NCI-H748 treated with DMSO at 0.1 percent for 48 hours (cell line): Measurements from ENCODE around the gene ALCAM.
A peak's percentile ranks its signal among the peaks of the same experiment; 100 is the strongest.
"Not testable (repeated sequence)": the region's sequence is repeated elsewhere in the genome, so short reads cannot be mapped to it uniquely, and the experiment has no call there.

Source experiments
- DNase-seq: peaks from one replicate; lab custom pipeline; 2025; lab: John Stamatoyannopoulos, UW

ALCAM gene

GRCh38 chr3:105593315-105593714, 226.6 kb downstream of the ALCAM start:
- no peak for DNase-seq

DNA sequence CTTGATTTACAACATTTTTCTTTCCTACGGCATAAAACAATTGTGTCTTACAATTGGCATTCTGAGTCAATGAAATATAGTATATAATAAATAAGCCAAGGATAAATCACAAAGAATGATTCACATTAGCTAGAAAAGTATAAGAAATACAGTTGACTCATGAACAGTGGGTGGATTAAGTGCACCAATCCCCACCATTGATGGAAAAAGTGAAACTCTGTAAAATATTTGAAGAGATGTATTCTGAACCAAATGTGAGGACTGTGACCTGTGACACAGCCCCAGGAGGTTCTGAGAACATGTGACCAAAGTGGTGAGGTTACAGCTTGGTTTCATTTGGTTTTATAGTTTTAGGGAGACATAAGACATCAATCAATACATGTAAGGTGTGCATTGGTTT, 227.5 kb downstream of the ALCAM start:
- no peak for DNase-seq

DNA sequence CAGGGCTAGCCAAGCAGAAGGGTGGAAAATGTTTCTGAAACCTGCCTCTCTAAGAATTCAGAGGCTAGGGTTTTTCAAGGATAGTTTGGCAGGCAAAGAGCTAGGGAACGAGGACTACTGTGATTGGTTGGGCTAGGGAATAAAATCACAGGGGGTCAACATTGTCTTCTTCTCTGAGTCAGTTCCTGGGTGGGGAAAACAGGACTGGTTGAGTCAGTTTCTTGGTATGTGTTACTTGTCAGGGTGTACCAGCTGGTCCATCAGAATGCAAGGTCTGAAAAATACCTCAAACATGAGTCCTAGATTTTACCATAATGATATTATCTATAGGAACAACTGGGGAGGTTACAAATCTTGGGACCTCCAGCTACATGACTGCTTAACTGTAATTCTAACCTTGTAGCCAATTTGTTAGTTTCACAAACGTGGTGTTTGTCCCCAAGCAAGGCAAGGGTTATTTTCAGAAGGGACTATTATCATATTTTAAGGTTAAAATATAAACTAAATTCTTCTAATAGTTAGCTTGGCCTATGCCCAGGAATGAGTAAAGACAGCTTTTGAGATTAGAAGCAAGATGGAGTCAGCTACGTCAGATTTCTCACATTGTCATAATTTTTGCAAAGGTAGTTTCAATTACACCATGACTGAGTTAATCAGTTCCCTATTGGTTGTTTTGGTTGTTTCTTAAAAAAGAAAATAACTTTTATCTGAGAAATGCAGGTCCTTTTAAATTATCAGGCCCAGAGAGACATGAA, 231.5 kb downstream of the ALCAM start:
- no peak for DNase-seq

DNA sequence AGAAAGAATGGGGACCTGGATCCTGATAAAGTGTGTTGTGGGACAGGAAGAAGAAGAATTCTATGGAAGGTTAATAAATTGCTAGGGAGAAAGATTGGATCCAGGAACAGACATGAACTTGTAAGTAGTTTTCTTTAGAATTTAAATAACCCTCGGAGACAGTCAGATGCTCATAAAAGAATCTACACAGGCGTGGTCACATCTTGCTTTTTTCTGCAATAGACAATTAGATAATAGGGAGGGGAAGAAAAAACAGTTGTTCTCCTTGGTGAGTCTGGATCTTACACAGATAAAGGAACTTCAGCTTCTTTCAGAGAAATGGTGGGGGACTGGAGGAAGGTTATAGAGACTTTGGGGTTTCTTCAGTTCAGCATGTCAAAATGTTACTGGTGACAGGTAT, 232.6 kb downstream of the ALCAM start:
- DNase-seq, result no peak

GRCh38 chr3:105601756-105602155, 235.0 kb downstream of the ALCAM start:
- not testable (repeated sequence) for DNase-seq

DNA sequence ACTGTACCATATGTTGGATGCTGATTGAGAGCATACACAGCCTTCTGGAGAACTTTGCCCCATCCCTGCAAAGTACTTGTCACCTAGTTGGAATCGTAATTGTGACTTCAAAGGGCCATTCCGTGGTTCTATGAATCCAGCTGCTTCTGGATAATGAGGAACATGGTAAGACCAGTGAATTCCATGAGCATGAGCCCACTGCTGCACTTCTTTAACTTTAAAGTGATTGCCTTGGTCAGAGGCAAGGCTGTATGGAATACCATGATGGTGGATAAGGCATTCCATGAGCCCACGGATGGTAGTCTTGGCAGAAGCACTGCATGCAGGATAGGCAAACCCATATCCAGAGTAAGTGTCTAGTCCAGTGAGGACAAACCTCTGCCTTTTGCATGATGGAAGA, 235.6 kb downstream of the ALCAM start:
- not testable (repeated sequence) for DNase-seq

GRCh38 chr3:105603516-105603915, 236.8 kb downstream of the ALCAM start:
- not testable (repeated sequence) for DNase-seq

GRCh38 chr3:105606016-105606415, 239.3 kb downstream of the ALCAM start:
- DNase-seq, result no peak

DNA sequence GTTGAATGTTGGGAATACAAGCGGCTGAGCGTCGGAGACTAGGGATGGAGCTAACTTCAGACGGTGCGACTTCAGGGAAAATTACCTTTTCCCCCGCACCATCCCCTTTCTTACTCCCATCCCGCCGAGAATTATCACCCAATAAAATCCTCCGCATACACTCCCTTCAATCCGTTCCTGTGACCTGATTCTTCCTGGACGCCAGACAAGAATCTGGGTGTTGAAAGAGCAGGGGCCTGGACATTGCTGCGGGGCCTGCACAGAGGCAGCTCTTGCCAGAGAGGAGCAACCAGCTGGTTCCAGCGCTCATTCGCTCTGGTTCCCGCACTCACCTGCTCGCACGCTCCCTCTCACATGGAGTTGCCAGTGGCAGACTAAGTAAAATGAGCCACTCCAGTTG, 241.9 kb downstream of the ALCAM start:
- DNase-seq, result no peak

DNA sequence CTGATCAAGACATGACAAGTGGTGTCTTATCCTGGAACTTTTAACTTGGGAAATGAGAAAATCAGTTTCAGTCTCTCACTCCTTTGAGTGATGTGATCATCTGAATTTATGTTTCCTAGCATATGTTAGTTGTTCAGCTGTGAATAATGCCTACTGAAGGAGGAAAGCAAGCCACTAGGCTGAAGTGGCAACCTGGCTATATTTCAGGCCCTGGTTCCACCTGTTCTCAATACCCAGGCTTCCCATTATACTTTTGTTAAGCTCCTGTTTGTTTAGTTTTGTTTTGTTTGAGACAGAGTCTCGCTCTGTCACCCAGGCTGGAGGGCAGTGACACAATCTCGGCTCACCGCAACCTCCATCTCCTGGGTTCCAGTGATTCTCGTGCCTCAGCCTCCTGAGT, 243.8 kb downstream of the ALCAM start:
- DNase-seq, result no peak

DNA sequence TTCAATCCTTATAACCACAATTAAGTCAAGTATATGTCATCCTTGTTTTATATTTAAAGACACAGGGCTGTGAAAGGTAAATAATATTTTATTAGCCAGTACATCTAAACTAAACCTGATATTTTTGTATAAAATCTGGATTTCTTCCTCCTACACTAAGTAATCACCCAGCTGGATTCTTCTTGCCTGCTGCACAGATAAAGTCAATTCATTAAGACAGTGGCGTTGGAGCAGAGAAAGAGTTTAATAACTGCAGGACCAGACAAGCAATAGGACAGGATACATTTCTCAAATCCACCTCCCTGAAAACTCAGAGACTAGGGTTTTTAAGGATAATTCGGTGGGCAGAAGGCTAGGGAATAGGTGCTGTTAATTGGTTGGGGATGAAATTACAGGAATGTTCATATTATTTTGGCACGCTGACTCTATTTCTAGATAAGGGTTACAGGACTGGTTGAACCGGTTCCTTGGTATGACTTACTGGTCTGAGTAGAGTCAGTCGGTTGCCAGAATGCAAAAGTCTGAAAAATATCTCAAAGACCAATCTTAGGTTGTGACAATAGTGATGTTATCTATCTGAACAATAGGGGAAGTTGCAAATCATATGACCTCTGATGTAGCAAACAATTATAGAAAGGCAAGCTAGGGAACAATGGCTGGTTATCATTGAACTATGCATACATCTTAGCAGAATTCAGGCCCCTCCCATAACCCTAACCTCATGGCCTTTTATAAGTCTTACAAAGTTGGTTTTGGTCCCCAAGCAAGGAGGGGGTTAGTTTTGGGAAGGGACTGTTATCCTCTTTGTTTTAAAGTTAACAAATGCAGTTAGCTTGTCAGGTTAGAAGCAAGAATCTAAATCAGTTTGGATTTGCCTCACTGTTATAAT, 244.8 kb downstream of the ALCAM start:
- peak; percentile 27 for DNase-seq

DNA sequence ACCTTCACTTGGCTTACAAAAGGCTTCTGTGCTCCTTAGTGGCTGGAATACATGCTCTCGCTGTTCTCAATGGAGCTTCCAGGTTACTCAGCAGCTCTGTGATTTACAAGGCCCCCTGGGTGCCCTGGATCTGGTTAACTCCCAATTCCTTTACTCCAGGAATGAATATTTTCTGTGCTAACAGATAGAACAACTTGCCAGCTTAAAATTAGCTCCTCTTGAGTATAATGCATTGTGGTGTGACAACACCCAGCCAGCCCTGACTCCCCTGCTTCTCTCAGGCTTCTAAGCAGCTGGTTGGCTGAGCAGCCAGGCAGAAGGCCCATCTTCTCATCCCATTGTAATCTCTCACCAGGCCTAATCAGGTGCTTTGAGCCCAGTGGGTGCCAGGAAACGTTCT, 246.4 kb downstream of the ALCAM start:
- no peak for DNase-seq

DNA sequence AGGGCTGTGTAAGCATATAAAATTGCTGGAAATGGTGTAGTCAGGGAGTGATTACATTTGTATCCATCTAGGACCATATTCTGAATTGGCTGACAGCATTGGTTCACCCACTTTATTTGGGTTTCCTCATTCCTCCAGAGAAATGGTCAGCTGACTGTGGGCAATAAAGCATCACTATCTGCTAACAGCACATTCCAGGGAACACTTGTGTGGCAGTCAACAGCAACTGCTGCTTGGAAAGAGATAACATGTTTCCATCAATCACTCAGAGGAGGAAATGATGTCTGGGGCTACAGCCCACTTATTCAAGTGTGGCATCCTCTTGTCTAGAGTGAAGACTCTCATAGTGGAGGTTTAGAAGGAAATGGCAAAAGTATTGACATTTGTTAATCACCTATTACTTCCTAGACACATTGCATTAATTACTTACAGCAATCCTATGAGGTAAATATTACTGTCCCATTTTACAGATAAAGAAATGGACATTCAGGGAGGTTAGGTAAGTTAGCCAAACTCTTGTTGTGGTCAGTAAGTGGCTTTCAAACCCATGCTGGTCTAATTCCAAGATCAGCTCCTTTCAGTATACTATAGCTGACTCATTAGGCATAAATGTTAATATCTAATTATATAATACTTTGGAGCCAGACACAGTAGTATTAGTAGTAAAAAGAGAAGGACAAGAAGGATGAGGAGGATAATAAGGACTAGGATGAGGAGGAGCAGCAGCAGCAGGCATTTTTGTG, 247.8 kb downstream of the ALCAM start:
- DNase-seq, result no peak

DNA sequence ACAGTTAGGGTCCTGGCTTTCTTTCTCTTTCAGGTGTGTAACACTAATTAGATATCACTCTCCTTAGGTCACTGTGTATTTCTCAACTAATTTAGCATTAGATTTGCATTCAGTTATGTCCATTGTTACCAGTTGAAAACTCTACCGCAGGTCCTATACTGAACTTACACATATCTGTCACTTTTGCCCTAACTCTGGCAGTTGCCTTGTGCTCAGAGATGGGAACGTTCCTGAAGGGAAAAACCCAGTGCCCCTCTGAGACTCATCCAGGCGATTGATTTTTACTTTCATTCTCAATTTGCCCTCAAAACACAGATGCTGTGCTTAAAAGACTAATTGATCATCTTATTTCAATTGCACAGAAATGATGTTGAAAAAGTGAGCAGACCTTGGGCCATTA, 249.1 kb downstream of the ALCAM start:
- DNase-seq, result no peak

DNA sequence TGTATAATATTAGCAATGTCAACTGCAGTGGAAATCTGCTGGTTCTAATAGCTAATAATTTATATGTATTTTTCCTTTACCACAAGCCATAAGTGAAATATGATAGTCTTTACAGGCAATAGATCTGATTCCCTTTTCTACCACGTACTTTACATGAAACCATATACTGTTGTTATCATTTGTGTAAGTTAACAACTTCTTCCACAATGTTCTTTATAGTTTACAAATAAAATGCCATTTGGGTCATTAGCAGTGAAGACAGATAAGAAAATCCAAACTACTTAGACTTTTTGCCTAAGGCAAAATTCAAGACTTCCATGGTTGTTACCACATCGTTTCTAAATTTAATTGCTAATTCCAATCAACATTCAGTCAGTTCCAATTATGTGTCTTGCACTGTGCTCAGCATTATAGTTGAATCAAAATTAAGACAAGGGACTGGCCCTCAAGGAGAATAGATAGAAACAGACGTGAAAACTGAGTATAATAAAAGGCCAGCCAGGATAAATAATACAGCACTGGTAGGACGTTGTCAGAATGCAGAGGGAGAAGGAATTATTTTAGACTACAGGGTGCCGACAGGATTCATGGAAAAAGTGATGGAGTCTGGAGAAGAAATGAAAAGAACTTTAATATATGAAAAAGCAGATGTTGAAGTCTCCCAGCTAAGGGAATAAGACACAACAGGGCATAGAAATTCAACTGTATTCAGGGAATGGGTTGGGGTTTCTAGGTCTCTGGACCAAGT, 249.8 kb downstream of the ALCAM start:
- no peak for DNase-seq

DNA sequence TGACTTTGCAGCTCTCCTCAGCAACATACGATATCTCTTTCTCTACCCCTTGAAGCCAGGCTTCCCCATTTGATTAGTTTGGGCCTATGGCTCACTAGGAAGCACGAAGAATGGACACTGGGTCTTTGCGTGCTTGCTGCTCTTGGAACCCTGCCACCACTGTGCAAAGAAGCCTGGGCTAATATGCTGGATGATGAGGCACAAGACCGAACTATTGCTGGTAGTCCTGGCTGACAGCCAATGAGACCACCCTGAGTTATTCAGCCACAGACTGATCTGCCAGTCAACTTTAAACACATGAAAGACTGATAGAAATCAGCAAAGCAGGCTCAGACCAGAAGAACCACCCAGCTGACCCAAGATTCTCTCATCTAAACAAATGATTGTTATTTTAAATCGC, 251.8 kb downstream of the ALCAM start:
- no peak for DNase-seq

DNA sequence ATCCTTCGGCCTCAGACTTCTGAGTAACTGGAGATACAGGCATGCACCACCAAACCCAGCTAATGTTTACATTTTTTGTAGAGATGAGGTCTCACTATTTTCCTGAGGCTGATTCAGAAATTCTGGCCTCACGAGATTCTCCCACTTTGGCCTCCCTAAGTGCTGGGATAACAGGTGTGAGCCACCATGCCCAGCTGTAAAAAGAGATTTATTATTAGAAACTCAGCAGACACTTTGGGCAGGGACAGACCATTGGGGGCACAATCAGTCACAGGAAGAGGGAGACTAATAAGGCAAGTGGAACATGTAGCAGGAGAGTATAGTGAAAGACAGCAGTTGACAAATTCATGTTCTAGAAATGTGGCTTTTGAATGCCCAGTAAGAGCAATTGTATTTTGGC, 252.9 kb downstream of the ALCAM start:
- no peak for DNase-seq

- no peak for DNase-seq
Measured at GRCh38 chr3:105620236-105620635, 253.5 kb downstream of the ALCAM start.

- no peak for DNase-seq
Measured at GRCh38 chr3:105622169-105622568, 255.5 kb downstream of the ALCAM start.
